Measurements from ENCODE around the gene KLK2.

GRCh38 chr19:50906217-50906616 lies 33.0 kb downstream of the KLK2 start:
- TF ChIP-seq, protein P1, sequence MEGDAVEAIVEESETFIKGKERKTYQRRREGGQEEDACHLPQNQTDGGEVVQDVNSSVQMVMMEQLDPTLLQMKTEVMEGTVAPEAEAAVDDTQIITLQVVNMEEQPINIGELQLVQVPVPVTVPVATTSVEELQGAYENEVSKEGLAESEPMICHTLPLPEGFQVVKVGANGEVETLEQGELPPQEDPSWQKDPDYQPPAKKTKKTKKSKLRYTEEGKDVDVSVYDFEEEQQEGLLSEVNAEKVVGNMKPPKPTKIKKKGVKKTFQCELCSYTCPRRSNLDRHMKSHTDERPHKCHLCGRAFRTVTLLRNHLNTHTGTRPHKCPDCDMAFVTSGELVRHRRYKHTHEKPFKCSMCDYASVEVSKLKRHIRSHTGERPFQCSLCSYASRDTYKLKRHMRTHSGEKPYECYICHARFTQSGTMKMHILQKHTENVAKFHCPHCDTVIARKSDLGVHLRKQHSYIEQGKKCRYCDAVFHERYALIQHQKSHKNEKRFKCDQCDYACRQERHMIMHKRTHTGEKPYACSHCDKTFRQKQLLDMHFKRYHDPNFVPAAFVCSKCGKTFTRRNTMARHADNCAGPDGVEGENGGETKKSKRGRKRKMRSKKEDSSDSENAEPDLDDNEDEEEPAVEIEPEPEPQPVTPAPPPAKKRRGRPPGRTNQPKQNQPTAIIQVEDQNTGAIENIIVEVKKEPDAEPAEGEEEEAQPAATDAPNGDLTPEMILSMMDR (conservative IDR thresholded peaks at IDR 0.05; ENCODE audit: low read depth, low read length) = peak; percentile 23
- TF ChIP-seq CHD1 (IDR thresholded peaks at IDR 0.05; ENCODE audit: low read depth, low read length) = no peak
- no peak for TF ChIP-seq RFX5 (IDR thresholded peaks at IDR 0.05; ENCODE audit: low read depth, low read length)
- no peak for TF ChIP-seq RCOR1 (IDR thresholded peaks at IDR 0.05; ENCODE audit: insufficient replicate concordance, low read length)
